Stimulated activated CD8-positive, alpha-beta memory T cell treated with anti-CD3 and anti-CD28 coated beads, Interleukin-4, amount 100 ng/mL, for 4 hours (primary cell): ENCODE results near the gene THG1L.
"Not testable (repeated sequence)": the region's sequence is repeated elsewhere in the genome, so short reads cannot be mapped to it uniquely, and the experiment has no call there.

Experiments used
- DNase-seq, 2 donors: peaks; one replicate each; pipeline ENCODE4 v3.0.0-alpha.2; 2020; ENCODE audit warnings: low read depth in 2 of 2, low spot score in 1 of 2

THG1L gene

DNA sequence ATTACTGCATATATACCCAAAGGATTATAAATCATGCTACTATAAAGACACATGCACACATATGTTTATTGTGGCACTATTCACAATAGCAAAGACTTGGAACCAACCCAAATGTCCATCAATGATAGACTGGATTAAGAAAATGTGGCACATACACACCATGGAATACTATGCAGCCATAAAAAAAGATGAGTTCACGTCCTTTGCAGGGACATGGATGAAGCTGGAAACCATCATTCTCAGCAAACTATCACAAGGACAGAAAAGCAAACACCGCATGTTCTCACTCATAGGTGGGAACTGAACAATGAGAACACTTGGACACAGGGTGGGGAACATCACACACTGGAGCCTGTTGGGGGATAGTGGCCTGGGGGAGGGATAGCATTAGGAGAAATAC is 4.6 kb upstream of the THG1L start:
- DNase-seq = not testable (repeated sequence)

DNA sequence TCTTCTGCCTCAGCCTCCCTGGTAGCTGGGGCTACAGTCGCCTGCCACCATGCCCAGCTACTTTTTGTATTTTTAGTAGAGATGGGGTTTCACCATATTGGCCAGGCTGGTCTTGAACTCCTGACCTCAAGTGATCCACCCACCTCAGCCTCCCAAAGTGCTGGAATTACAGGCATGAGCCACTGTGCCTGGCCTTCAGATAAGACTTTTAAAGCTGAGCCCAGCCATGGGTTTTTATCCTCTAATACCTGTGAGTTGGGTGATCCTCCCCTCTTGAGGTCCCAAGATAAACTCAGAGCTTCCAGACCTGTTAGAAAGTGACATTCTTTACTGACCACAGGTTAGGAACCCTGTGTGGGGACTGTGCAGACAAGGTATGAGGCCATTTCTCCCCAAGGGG is 3.4 kb upstream of the THG1L start:
- not testable (repeated sequence) for DNase-seq

DNA sequence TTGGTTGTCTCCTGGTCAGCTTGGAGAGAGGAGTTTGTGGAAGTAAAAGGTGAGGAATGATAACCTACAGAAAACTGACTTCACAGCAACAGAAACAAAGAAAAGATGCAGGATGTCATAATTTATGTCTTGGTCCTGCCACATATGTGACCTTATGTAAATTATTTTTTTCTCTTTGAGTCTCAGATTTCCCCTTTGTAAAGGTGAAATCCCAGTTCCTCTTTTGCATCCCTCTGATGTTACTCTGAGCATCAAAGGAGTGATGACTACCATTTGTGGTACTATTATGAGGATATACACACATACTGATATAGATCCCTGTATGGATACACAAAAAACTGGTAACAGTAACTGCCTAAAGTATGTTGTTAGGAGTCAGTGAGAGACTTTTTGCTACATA is 1.4 kb upstream of the THG1L start:
- DNase-seq = no peak

DNA sequence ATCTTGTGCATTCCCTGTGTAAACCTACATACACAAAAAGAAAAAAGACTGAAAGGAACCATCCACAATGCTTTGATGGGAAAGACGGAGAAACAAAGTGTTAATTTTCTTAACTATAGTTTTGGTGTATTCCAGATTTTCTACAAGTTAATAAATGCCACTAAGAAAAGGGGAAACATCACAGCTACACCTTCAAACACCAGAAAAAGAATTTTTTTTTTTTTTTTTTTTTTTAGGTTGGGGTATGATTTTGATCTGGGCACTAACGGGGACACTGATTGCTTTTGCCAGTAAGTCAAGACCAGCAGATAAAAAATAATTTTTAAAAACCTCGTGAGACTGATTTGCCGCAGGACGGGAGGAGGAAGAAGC is 334 bp upstream of the THG1L start:
- DNase-seq = no peak

DNA sequence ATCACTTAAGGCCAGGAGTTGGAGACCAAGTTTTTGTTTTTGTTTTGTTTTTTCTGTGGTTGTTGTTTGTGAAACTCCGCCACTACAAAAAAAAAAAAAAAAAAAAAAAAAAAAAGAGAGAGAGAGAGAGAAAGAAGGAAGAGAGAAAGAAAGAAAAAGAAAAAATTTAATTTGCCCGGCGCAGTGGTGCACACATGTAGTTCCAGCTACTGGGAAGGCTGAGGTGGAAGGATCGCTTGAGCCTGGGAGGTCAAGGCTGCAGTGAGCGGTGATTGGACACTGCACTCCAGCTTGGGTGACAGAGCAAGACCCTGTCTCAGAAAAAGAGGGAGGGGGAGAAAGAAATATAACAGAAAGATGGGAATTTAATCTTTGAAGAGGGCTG is 902 bp downstream of the THG1L start:
- DNase-seq = no peak

DNA sequence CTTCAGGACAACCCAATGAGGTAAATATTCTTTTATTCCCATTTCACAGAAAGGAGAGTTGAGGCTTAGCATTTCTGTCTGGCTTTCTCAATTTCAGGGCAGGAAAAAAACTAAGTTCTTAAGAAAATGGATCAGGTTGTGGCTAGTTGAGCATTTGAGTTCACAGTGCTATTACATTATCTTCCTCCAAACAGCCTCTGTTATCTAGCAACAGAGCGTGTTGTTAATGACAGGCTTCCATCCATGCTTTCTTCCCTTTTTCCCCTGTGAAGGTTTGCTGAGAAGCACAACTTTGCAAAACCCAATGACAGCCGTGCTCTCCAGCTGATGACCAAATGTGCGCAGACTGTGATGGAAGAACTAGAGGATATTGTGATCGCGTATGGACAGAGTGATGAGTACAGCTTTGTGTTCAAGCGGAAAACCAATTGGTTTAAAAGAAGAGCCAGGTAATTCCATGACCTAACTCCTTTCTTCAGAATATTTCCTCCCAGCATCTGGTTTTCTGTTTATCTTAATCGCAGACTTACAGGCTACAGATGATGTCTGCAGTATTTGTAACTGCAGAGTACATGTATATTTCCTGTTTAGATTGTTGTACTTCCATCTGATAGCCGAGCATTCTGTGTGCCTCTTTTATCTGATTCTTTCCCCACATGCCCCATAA is 1.5 kb downstream of the THG1L start:
- no peak for DNase-seq

DNA sequence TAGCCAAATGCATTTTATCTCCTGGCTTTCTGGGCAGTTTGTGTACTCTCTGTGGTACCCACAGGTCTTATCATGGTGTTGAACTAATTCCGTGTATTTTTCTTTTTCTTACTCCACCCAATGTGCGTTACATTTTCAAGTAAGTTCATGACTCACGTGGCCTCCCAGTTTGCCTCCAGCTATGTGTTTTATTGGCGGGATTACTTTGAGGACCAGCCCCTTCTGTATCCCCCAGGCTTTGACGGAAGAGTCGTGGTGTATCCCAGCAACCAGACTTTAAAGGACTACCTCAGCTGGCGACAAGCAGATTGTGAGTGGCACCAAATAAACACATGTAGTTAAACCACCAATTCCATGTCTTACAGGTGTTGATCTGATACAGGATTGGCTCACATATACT is 3.2 kb downstream of the THG1L start:
- no peak for DNase-seq

DNA sequence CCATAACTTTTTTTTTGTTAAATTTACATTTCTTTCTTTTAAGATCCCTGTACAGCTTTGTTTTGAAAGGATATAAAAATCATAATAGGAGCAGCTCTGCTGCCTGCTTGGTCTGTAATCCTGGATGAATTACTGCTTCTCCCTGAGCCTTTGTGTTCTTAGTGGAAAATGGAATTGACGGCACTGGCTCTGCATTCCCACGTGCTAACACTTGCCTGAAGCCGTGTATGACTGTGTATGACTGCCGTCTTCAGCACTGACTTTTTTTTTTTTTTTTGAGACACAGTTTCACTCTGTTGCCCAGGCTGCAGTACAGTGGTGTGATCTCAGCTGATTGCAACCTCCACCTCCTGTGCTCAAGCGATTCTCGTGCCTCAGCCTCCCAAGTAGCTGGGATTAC is 4.8 kb downstream of the THG1L start:
- DNase-seq = no peak

DNA sequence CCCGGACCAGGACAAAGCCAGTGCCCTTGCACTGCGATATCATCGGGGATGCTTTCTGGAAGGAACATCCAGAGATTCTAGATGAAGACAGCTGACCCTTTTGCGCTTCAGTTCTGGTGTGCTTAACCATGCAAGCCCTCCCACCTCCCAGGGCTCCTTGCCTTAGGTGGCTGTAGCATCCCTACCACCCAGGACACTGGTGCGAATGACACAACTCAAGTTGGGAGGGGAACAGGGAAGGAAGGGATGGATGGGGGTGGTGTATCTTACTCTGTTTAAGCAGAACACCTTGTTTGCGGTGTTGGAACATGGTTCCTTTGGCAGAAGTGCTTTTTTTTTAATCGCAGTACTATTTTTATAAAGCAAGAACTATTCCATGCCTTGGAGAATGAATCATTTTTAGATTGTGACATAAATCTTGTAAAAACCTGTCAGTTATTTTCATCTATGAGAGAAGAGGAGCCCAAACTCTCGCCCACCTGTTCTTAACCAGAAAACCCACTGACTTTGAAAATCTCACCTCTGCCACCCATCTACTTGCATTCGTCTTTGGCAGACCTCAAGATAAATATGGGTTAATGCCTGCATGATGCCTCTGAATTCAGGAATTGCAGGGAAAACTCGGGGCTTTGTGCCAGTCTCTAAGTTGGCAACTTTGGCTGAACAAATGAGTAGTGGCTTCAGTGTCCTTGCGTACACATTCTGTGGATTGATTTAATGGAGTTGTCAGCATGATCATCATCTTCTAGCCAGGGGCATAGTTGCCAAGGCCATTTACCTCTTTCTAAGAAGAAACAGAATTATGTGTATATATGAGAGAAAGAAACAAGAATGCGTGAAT is 8.4 kb downstream of the THG1L start:
- DNase-seq = no peak

DNA sequence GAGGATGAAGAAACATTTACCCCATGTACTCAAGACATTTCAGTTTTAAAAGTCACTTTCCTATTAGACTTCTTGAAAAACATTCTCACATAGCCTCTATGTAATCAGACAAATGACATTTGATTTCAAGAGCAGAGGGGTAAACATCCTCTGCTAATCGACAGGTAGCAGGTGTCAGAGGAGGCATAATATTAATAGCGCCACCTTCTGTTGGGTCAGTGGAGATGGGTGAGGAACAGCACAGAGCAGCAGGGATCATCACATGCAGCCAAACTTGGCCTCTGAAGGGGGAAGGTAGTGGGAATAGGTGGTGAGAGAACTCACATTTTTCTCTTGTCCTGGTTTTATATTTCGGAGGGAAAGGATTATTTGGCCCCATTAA is 9.0 kb downstream of the THG1L start:
- no peak for DNase-seq

DNA sequence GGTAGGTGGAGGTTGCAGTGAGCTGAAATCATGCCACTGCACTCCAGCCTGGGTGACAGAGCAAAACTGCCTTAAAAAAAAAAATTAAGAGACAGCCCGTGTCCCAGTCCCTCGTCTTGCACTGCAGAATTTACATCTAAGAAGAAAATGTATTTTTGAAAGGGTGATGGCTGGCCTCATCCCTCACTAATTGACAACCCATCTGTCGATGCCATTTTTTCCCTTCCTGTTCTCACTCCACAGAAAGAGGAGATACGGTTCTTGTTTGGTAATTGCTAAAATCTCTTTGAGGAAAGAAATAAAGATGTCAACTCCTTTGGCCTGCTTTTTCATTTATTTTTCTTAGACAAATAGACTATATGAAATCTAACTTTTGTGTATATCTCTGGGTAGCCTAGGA is 9.9 kb downstream of the THG1L start:
- no peak for DNase-seq

DNA sequence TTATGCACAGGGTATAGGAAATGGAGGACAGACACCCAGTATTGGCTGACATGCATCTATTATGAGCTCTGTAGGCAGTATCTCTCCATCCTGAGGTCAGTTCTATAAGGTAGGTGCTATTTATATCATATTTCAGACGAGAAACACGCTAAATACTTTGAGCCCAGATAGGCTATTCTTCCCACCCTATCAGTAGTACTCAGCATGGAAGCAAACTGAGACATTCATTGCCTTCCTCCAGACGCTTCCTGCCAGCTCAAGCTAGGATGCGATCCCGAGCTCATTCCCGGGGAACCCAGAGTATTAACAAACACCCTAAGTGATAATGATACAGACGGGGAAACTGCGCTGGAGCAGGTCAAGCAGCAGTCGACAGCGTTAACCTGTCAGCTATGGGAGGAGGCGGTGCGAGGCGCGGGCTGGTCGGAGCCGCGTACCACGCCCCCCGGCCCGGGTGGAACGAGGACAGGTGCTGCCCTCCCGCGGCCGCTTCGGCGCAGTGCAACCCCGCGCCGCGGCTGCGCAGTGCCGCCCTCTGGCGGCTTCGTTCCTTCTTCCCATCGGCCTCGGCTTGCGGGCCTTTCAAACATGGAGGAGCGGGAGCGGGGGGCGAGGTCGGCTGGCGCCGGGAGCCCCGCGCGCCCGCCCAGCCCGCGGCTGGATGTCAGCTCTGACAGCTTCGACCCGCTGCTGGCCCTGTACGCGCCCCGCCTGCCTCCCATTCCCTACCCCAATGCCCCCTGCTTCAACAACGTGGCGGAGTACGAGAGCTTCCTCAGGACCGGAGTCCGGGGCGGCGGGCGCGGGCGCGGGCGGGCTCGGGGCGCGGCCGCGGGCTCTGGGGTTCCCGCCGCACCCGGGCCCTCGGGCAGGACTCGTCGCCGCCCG is 12.2 kb downstream of the THG1L start, which contains the start of gene LSM11:
Gene LSM11, plus strand, starts transcription at position 550 of the 888 bp plus-strand sequence. Its CDS starts 39 bp downstream, at position 589.
- DNase-seq = peak; percentile 77 to 81

DNA sequence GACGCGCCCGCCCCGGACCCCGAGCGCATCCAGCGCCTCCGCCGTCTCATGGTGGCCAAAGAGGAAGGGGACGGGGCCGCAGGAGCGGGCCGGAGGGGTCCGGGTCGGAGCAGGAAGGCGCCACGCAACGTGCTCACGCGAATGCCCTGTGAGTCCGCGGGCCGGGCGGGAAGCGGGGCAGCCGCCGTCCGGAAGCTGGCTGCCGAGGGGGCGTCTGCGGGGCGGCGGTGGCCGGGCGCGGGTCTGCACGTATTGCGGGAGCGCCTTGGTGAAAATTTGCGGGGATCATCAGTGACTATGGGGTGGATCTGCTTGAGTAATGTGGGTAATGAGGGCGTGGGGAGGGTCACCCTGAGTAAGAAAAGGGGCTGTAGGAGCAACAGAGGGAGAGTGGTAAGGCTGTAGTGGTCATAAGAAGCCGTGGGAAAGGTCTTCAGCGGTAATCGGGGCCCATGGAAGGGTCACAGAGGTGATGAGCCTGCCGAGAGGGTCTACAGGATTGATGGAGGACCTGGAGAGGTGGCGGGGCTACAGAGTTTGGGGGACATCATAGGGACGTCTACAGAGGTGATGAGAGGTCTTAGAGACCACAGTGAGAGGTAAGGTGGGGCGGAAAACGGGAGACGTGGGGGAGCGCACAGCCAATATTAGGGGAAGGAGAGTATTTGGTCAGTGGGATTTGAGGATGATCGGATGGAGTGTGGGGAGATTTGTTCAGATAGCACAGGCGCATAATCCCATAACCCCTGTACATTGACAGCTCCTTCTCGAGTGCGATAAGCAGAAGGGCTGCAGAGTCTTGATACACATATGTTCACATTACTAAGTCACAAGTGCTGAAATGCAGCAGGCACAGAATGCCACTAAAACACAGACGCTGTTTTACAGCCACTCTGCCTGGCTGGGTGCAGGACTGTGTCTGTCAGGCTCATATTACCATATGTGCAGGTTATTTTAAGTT is 13.1 kb downstream of the THG1L start:
- no peak for DNase-seq

DNA sequence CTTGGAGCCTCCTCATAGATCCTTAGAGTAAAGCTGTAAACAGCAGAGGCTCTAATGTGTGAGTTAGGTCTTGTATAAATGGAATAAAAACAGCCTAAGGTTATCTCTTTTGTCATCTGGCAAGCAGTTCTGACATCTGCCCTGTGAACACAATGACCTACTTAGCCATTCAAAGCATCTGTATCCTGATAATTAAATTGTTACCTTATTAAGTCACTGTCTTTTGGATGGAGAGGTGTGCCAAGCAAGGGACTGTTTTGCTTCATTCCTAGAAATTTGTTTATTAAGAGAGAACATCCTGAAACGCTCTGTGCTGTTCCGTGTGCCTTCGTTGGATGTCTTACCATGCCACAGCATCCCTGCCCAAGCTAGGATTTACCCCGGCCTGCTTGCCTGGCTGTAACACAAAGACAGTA is 13.8 kb downstream of the THG1L start:
- DNase-seq = no peak

DNA sequence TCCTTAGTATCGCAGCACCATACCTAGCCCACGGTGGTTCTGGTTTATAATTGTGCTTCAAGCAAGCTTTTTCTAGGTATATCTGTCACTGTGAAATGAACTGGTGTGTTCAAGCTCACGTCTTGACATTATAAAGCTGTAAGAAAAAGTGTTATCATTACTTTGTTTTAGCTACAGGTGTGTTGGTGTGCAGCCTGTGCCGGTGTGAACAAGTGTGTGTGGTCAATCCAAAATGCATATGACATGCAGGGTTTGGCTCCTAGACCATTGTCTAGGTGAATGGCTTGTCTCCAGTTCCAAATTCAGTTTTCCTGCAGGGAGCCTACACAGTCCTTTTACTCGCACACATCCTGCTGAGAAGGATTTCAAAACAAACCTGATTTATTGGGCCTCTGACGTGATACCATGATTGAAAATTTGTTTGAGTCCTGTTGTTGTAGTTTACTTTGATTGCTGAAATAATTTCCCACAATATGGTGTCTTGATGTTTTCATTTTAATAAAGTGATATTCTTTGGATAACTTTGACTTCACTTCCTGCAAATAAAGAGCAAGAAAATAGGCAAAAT is 16.0 kb downstream of the THG1L start:
- DNase-seq = no peak

DNA sequence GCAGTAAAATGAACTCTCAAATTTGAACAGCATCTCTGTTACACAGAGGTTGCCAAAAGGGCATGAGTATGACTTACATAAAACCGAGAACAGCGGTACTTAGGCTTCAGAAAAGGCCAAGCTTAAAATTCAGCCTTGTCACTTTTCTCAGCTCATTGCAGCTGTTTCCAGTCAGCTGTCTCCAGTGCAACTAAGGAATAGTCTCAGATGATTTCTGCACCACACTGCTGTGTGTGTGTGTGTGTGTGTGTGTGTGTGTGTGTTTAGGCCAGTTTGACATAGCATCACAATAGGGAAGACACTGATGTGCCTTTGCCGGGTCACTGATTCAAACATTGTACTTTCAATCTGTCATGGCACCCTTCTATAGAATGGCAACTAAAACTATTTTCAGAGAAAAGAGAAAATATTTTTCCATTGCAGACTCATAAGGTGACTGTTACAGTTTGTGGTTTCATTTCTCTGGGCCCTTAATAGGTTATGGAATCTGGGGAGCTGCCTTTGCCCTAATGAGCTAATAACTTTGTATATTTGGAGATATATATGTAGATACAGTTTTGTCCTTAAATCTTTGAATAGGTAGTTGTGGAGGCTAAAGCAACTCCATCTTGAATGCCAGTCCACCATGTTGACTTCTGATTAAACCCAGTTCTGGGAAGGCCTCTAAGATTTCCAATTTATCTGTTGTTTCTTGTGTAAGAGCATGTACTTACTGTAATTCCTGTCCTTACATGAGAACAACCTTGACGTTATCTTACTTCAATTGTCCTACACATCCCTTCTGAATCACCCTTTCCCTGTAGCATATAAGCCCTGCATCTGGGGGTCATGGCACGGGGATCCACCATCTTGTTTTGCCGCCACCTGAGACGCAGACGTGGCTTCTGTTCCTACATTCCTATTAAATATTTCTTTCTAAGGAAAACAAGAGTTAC is 16.8 kb downstream of the THG1L start:
- no peak for DNase-seq

DNA sequence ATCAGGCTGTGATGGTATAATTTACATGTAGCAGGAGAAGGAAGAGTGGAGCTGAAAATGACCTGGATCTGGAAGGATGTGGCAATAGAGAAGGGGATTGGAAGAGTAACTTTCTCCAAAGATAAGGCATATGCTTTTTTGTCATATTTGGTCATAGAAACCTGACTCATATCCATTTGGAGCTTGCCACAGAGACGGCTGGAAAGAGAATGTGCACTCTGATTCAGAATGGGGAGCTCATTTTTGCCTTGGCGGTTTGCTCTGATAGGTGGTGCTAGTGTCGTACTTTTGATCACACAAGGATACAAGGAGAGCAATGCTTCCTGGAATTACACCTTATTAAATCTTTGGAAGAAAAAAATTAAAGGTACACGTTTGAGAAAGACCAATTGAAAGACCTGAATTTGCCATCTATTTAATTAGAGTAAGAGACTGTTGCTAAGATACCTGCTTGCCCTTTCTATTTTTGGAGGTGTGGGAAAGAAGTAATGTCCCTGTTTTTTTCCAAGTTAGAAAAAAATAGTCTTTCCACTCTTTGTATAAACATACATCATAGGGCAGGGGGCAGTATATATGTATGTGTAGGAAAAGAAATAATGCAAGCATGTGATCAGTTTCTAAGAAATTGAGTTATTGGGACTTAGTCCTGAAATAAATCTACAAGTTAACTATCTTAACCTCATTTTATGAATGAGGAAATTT is 17.7 kb downstream of the THG1L start:
- DNase-seq = no peak

DNA sequence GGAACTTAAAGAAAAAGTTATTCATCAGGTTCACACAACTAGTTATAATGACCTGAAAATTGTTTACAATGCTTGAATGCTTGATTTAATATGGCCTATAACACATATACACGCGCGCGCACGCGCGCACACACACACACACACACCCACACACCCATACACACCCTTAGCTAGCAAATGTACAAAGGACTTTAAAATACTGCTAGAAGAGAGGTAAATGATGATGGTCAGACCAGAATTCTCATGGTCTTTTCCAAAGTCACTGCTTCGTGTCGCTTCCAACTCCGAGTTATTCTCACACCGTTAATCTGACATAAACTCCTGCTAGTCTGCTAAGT is 18.2 kb downstream of the THG1L start:
- no peak for DNase-seq

DNA sequence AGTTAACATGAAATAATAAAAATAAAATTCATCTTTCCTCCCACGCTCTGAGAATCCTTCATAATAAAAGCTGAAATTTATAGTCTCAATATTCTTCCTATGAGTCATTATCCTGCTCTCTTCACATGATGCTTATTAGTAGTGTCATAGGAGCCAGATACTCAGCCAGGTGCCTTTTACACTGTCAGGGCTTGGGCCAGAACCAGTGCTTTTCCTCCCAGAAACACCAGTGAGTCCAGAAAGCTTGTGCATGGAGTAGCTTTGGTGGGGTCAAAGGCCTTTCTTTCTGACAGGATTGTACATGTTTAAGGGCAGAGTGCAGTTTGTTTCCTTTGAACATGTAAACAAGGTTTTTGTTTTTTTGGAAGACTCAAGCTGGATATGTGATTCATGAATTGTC is 19.1 kb downstream of the THG1L start:
- no peak for DNase-seq
